ENCODE data around the gene SLC2A9. TPM values are rescaled to one million over a fixed set of nuclear protein-coding genes. Genes with fewer than 3 reads are reported as not detected.
"Not testable (repeated sequence)": the region's sequence is repeated elsewhere in the genome, so short reads cannot be mapped to it uniquely, and the experiment has no call there.

The SLC2A9 gene
- total and polyA plus RNA-seq, 9 donors = 1.2 to 10.1 (median 4.8) TPM

- WGBS, 3 donors = 91 to 96% (median 94%) methylated on average over 3 of the region's 3 CpGs
- Histone ChIP-seq H3K4me1 (ENCODE audit: insufficient read depth) (no peaks in the 10 kb centered on the region), H3K36me3 (no peaks in the 10 kb centered on the region), H3K9me3 (no peaks in the 10 kb centered on the region), H3K4me3 (no peak overlapping the region), H3K27me3 (no peaks in the 10 kb centered on the region), H3K27ac (no peak overlapping the region)
- intact Hi-C loops (cut with DNase I) = no loop called here
- DNase-seq = no peak
- TF ChIP-seq, protein P1, sequence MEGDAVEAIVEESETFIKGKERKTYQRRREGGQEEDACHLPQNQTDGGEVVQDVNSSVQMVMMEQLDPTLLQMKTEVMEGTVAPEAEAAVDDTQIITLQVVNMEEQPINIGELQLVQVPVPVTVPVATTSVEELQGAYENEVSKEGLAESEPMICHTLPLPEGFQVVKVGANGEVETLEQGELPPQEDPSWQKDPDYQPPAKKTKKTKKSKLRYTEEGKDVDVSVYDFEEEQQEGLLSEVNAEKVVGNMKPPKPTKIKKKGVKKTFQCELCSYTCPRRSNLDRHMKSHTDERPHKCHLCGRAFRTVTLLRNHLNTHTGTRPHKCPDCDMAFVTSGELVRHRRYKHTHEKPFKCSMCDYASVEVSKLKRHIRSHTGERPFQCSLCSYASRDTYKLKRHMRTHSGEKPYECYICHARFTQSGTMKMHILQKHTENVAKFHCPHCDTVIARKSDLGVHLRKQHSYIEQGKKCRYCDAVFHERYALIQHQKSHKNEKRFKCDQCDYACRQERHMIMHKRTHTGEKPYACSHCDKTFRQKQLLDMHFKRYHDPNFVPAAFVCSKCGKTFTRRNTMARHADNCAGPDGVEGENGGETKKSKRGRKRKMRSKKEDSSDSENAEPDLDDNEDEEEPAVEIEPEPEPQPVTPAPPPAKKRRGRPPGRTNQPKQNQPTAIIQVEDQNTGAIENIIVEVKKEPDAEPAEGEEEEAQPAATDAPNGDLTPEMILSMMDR (IDR thresholded peaks at IDR 0.05) = no peak
- TF ChIP-seq POLR2A (IDR thresholded peaks at IDR 0.05) = no peak
- TF ChIP-seq EP300 (IDR thresholded peaks at IDR 0.05) = no peak
Measured at GRCh38 chr4:9792381-9792780, 228.9 kb downstream of the SLC2A9 start.

GRCh38 chr4:9785891-9786290, 235.4 kb downstream of the SLC2A9 start:
- H3K4me3 ChIP-seq; DNase-seq; intact Hi-C loops (cut with DNase I); H3K27ac ChIP-seq; H3K27me3 ChIP-seq; H3K4me1 ChIP-seq (ENCODE audit: insufficient read depth); H3K36me3 ChIP-seq; H3K9me3 ChIP-seq: not testable (repeated sequence)
- WGBS, 3 donors = 58 to 68% (median 68%) methylated on average over 5 of the region's 5 CpGs

DNA sequence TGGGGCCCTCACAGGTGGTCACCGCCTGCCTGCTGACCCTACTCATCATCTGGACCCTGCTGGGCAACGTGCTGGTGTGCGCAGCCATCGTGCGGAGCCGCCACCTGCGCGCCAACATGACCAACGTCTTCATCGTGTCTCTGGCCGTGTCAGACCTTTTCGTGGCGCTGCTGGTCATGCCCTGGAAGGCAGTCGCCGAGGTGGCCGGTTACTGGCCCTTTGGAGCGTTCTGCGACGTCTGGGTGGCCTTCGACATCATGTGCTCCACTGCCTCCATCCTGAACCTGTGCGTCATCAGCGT, 239.2 kb downstream of the SLC2A9 start:
- 47 to 66% (median 63%) methylated on average over 20 to 22 of the region's 22 CpGs for WGBS, 3 donors
- intact Hi-C loops (cut with DNase I) = no loop called here
- no peaks in the 10 kb centered on the region for H3K27me3 ChIP-seq
- no peaks in the 10 kb centered on the region for H3K9me3 ChIP-seq
- TF ChIP-seq EP300 (IDR thresholded peaks at IDR 0.05) (no peak), POLR2A (IDR thresholded peaks at IDR 0.05) (no peak)
- TF ChIP-seq, protein P1 (IDR thresholded peaks at IDR 0.05) = no peak
- no peak overlapping the region for H3K27ac ChIP-seq
- no peak for DNase-seq
- H3K4me3 ChIP-seq = no peak overlapping the region
- H3K36me3 ChIP-seq = no peaks in the 10 kb centered on the region
- H3K4me1 ChIP-seq (ENCODE audit: insufficient read depth) = no peaks in the 10 kb centered on the region

DNA sequence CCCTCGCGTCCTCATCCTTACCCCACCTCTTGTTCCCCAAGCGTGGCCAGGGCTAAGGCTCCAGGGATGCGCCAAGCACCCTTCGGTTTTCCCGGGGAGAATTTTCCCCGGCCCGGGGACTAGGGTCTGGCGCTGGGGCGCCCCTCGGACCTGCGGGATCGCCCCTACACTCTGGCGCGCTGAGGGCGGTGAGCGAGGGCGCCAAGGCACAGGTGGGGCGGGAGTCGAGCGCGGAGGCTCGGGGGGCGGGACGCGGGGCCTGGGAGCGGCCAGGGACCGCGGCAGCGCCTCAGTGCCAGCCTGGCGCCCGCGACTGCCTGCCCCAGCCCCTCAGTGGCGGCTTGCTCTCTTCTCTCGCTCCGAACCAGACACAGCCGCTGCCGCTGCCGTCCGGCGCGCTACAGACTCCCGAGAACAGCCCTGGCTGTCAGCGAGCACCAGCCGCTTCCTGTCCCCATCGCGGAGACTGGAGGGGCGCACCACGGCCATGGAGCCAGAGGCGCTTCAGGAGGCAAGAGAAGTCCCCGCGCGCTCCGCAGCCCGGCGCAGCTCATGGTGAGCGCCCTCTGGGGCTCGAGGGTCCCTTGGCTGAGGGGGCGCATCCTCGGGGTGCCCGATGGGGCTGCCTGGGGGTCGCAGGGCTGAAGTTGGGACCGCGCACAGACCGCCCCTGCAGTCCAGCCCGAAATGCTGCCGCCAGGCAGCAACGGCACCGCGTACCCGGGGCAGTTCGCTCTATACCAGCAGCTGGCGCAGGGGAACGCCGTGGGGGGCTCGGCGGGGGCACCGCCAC, 239.8 kb downstream of the SLC2A9 start, which contains the start of gene DRD5:
DRD5 (plus strand) TSS at position 292 of the 793 bp plus-strand sequence; CDS start at position 688, 396 bp downstream.
- Histone ChIP-seq H3K4me1 (ENCODE audit: insufficient read depth) (no peaks in the 10 kb centered on the region), H3K27me3 (no peaks in the 10 kb centered on the region), H3K4me3 (no peak within 1 kb of the TSS), H3K9me3 (no peaks in the 10 kb centered on the region), H3K36me3 (no peaks in the 10 kb centered on the region), H3K27ac (no peak within 1 kb of the TSS)
- DNase-seq = no peak
- TF ChIP-seq POLR2A (IDR thresholded peaks at IDR 0.05) (no peak), EP300 (IDR thresholded peaks at IDR 0.05) (no peak)
- TF ChIP-seq, protein P1 (IDR thresholded peaks at IDR 0.05) = no peak
- intact Hi-C loops (cut with DNase I) = no loop called here
- 4 to 6% (median 5%) methylated on average over 56 to 78 of the region's 78 CpGs for WGBS, 3 donors

Small RNA genes lying within 50 kb of the gene (small RNA-seq; reads per million reads assigned to genes)
- gene RNA5SP154 = not detected

Other genes starting within 250 kb of the SLC2A9 start
- under 1 TPM in 1 of 7 donors, not detected in 6; 0.12 TPM for gene DRD5, start 239.9 kb downstream of the SLC2A9 start, total RNA-seq
- gene DRD5, start 239.9 kb downstream of the SLC2A9 start, polyA plus RNA-seq = not detected
- 100 to 1,000 TPM in 5 of 7 donors, 10 to 100 TPM in 2; 67.2 to 352 (median 260) TPM for gene WDR1, start 95.3 kb upstream of the SLC2A9 start, total RNA-seq
- 100 to 1,000 TPM; 140 to 351 TPM for gene WDR1, start 95.3 kb upstream of the SLC2A9 start, polyA plus RNA-seq